T1000 (cell line): ENCODE data around the gene GAS7.
A peak's percentile ranks its signal among the peaks of the same experiment; 100 is the strongest.

Experiments
- DNase-seq: peaks from one replicate; lab custom pipeline; 2025; ENCODE audit warnings: mixed read lengths; lab: John Stamatoyannopoulos, UW

GAS7 gene

GRCh38 chr17:10200645-10201044 is 2.2 kb upstream of the GAS7 start:
- no peak for DNase-seq

- DNase-seq: no peak
These were observed 1.6 kb upstream of the GAS7 start for GRCh38 chr17:10200016-10200415.

DNA sequence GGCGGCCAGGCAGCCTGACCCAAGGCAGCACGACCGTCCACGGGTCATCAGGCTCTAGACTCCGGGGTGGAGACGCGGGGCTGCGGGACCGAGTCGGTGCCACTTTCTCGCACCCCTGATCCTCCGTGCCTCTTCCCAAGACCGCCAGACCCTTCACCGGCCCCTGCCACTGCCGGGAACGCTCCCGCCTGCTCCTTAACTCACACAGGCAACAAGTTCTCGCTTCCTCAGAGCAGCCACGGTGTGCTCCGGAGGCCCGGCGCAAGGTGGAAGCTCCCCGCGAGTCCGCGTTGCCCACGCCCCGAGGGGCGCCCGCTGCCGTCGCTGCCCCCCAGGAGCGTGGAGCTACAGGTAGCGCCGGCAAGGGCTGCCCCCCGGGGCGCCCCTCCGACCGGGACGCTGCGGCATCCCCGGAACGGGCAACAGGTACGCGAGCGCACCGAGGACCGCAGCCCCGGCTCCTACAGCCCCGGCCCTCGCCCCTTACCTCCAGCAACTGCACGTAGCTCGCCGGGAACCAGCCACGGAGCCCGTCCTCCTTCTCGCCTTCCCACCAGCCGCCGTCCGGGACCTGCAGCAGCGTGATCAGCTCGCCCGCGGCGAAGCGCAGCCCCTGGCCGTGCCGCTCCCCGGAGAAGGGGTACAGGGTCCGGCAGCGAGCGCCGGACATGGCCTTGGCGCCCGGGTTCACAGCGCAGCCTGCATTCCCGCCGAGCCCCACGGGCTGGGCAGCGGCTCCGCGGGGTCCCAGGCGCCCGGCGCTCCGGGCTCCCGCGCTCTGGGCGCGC is 491 bp downstream of the GAS7 start:
- DNase-seq: no peak

DNA sequence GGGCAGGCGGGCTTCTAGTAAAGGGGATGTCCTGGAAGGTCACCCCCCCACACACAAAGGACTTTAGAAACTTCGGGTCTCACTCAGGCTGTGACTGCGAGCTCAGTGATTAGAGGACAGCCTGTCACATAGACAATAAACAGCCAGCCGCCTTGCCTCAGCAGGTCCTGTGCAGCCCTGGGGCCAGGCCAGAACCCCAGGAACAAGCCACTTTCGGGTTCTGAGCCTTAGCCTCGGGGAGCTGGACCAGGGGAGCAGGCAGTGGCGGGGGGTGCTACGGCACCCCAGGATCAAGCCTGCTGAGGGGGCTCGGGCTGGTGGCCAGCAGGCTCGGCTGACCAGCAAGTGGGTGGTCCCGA is 1.1 kb downstream of the GAS7 start:
- no peak for DNase-seq

DNA sequence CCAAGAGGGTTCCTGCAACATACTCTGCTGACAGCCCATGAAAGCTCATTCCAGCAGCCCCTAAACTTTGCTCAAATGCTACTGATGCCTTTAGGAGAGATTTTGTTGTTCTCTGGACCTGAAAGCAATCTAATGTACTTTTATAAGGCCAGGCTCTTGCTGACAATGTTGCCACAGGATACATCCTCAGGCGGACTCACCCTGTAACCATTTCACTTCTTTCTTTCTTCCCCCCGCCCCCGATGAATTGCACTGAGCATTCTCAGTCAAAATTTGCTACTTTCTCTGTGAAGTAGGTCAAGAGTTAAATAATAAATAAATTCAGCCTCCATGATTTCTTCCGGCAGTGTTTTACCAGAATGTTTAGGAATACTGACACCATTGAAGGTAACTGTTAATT is 1.5 kb downstream of the GAS7 start:
- no peak for DNase-seq

DNA sequence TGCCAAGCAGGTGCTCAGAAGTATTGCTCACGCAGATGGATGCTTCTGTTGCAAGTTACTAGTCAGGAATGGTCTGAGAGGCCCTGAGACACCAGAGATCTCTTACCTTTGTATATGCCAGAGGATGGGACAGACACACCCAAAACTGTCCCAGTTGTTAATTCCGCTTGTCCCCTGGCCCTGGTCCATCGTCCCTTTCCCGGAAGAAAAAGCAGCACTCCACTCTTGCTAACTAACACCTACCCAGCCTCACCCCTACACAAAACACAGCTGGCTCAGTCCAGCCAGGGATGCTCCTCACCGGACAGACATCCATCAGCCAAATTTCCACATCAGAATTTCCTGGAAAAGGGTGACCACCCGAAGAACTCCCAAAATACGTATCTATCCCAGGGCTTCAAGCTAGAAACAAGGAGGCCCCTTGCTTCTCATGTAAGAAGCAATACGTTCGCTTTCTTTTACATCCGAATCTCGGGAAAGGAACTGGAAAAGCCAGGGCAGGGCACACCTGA is 2.0 kb downstream of the GAS7 start:
- DNase-seq: no peak

GRCh38 chr17:10195090-10195805 is 3.2 kb downstream of the GAS7 start:
- DNase-seq: no peak

DNA sequence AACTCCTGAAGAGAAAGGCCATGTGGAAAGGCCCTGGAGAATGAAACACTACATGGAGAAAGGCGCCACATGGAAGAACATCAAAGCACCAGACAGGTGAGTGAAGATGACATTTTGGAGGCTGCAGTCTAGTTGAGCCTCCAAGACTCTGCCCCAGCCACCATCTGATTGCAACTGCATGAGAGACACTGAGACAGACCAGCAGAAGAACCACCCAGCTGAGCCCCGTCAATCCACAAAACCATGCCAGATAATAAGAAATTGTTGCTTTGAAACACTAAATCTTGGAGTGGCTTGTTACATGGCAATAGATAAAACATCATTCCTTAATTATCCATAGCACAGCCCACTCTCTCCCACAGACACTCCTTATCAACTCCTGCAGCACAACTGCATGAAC is 4.8 kb downstream of the GAS7 start:
- no peak for DNase-seq

DNA sequence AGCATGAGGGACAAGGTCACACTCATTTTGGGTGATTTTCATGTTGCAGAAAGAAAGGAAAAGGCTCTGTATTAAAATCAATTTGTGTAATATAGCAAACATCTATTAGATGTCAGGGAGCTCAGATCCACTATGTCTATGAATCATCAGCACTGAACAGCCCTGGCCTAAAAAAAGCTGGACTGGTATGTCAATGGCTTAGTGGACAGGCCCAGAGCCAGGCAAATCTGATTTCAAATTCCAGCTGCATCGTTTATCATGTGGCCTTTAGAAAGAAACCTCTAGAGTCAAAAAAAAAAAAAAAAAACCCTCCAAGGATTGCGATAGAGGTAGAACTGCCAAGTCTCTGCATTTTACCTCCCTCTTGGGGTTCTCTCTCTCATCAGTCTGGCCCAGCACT is 5.4 kb downstream of the GAS7 start:
- DNase-seq: no peak

- DNase-seq: no peak
These were observed 5.9 kb downstream of the GAS7 start for GRCh38 chr17:10192461-10192860.

- no peak for DNase-seq
These were observed 10.9 kb downstream of the GAS7 start for GRCh38 chr17:10187456-10187855.

GRCh38 chr17:10186771-10187410 is 11.5 kb downstream of the GAS7 start:
- DNase-seq: no peak

DNA sequence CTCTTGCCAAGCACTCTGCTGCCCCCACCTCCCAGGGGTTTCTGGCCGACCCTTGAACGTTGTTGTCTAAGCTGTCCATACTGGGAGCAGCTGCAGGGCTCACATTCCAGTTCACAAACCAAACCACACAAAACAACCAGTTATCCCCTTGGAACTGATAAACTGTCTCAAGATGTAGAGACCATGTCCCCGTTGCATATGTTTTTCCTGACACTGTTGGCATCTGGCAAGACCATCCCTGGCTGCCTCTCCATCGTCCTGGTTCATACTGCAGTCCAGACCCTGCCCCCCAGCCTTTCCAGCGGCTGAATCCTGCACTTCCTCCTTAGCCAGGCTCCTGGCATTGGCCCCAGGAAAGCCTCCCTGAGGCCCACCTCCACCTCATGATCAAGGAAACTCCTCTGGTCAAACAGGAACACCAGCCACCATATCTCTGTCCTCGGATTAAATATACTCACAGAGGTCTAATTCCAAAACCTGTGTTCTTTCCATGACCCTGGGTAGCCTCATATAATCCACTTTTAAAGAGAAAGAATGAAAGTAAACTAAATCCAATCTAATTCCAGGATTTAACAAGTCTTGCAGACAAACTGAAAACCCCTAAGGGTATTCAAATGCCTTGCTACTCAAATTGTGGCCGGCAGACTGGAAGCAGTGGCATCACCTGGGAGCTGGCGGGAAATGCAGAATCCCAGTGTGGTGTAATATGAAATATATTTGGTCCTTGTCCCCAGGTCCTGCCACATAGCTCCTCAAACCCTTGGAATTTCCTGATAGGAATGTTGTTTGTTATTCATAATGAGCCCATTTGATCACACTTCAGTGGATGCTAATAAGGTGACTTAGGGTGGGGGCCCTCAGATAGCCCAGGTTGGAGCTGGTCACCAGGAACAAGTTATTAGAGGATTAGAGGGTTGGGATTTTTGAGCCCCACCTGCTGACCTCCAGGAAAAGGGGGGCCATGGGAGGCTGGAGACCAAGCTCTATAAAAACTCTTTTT is 14.2 kb downstream of the GAS7 start:
- no peak for DNase-seq

DNA sequence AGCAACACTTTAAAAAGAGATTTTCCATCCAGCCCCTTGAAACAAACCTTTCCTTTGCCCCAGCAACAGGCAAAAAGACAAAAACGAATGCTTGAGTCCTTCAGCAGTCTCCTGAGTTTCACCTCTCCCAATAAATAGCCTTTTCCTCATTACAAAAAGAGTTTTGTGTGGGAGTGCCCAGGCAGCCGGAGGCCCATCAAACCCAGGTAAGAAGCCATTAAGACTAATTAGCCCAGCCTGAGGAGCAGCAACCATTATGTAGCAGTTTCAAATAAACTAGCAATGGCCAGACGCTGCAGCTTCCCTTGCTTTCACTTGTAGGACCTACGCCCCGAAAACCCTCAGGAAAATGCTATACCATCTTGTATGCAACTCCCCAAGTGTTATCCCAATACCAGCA is 15.6 kb downstream of the GAS7 start:
- no peak for DNase-seq

DNA sequence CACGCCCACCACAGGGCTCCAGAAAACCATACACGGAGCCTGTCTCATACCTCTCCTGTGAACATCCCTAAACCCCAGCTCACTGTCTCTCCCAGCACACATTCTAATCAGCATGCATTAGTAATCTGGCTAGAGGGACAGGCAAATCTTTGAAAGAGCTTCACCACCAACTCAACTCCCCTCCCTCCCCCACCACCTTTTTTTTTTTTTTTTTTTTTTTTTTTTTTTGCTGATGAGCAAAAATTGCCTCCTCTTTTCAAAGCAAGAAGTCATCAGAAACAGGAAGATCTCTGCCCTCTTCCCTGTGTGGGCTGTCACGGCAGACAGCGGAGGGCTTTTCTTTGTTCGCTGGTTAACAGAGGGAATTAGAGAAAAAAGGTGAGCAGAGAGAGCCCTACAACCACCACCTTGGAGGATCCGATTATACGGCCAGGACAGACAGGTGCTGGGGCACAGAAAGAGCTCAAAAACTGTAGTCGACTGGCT is 19.9 kb downstream of the GAS7 start:
- no peak for DNase-seq

GRCh38 chr17:10177913-10178505 is 20.4 kb downstream of the GAS7 start:
- DNase-seq: peak; percentile 87

DNA sequence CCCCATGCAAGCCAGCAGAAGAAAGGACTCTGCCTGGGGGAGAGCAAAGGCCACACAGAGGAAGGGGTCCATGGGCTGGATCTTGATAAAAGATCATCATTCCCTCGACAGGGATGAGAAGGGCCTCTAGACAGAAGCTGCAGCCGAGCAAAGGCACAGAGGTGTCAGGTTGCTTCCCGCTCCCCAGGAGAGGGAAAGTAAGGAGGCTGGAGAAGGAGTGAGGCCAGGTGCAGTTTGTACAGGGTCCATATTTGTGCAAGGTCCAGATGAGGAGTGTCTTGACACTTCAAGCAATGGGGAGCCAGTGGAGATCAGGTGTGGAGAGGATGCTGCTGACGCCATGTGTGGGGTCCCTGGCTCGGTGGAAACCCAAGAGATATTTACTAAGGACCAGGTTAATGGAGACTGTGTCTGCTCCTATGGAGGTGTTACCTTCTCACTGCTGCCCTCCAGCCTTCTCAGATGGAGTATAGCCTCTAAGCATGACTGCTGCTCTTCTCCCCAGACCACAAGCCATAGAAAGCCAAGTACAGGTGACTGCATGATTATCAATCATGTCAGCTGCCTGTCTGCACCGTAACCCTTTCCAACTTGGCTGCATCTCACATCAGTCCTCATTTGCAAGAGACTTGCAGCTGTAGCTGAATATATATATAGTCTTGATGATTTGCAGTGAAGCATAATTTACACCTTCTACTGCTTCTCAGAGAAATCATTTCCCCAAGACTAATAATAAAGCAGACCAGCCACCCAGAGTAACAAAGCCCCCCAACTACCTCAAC is 21.1 kb downstream of the GAS7 start:
- DNase-seq: no peak

GRCh38 chr17:10173913-10174312 is 24.5 kb downstream of the GAS7 start:
- no peak for DNase-seq

GRCh38 chr17:10172778-10173177 is 25.6 kb downstream of the GAS7 start:
- DNase-seq: no peak

GRCh38 chr17:10172241-10172741 is 26.1 kb downstream of the GAS7 start:
- DNase-seq: peak; percentile 23
